ENCODE measurements around the gene MRAP2.

Gene MRAP2, protein sequence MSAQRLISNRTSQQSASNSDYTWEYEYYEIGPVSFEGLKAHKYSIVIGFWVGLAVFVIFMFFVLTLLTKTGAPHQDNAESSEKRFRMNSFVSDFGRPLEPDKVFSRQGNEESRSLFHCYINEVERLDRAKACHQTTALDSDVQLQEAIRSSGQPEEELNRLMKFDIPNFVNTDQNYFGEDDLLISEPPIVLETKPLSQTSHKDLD

DNA sequence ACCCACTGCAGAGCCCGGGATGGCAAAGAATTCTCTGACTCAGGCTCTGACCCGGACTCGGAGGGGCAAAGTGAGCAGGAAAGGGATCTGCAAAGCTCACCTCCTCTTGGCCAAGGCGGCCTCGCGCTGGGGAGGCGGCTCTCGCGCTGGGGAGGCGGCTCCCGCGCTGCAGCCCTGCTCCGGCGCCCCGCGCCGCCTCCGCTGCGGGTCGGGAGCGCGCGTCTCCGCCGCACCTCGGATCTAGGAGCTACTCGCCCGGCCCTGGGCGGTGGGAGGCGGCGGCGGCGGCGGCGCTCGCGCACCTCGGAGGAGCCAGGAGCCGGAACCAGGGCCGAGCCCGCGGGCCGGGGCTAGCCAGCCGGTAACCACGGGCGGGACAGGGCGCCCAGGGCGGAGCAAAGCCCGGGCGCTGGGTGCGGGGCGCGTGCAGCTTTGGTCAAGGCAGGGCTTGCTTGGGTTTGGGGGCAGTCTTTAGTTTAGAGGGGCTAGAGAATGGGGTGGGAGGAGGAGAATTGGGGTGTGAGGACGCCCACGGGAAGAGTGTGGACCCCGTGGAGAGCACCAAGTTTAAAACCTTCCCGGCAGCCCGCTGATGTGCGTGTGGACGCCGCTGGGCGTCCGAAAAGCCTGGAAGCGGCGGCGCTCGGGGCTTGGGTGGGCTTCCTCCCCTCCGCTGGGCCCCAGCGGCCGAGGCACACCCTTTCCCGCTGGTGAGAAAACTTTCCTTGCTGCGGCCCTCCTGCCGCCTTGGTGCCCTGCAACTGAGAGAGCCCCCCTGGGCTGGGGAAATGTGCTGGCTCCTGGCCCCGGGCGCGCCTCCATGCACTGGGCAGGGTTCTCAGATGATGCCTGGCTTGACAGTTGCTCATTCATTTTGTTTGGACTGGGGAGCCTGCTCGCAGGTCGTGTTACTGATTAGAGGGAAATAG is at the start of gene MRAP2:
Gene MRAP2 (plus strand): TSS at position 250 of the 929 bp plus-strand sequence. CDS start 21,547 bp downstream, outside the sequence.
- in situ Hi-C loops (cut with MboI; ENCODE audit: low sequenced_read_pairs) = no loop called here

DNA sequence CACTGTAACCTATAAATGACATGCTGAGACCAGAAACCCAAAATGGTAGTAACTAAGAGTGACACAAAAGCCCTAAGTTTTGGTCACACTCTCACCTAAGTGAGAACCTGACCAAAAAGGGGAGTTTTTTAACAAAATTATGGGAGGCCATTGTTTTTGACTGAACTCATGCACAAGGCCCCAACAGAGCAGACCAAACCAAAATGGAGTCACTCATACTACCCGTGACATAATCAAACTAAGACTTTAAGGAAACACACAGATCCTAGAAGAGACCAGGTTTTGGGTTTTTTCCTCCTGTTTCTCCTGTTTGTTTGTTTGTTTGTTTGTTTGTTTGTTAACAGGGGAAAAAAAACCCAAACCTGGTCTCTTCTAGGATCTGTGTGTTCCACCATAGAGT is 49.2 kb upstream of the MRAP2 start:
- in situ Hi-C loops (cut with MboI; ENCODE audit: low sequenced_read_pairs) = no loop called here

DNA sequence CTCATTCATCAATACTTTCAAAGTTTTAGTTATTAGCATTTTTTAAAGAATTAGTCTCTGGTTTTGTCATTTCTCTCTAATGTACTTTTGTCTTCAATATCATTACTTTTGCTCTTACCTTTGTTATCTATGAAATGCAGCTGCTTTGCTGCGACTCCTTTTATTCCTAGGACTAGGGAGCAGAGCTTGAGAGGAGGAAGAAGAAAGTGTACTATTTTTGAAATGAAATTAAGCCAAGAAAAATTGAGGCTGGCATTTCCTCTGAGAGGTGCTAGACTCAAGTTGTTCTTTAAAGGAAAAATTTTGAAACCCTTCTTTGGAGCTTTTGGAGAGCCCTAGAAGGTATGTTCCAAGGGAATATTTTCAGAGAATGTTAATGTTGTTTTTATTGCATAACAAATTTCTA is 48.3 kb upstream of the MRAP2 start:
- in situ Hi-C loops (cut with MboI; ENCODE audit: low sequenced_read_pairs) = no loop called here

DNA sequence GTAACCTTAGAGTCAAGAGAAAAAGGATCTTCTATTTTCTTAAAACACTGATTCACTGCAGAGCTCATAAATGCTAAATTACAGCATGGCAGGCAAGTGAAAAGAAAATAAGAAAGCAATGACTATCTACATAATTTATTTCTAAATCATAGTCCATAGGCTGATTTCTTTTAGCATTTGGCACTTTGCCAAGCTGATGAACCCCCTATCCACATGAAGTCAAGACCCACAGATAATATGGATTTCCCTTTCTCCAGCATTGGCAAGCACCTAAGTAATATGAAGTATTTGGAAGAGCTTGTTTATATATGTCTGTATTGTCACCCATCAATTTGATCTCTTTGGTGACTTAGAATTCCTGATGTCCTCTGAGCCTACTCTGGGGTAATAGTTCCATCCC is 47.9 kb upstream of the MRAP2 start:
- in situ Hi-C loops (cut with MboI; ENCODE audit: low sequenced_read_pairs) = no loop called here

DNA sequence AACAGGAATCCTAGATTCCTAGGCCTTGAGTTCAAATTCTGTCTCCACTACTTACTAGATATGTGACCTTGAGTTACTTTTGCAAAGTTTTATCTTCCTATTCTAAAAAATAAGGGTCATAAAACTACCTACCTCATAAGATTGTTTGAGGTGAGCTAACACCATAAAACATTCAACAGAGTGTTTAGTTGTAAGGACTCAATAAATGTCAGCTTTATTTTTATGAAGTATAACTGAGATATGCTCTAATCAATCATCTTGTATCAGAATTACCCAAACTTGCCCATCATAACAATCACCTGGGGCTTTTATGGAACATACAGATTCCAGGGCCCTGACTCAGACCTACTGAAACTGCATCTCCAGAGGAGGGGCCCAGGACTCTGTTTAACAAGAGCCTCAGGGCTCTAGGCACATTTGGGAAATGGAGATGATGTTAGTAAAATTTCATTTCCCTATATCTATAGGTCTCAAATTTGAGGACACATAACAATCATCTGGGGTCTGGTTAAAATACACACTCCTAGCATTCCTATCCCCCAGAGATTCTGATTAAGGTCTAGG is 35.5 kb upstream of the MRAP2 start:
- in situ Hi-C loops (cut with MboI; ENCODE audit: low sequenced_read_pairs) = no loop called here

DNA sequence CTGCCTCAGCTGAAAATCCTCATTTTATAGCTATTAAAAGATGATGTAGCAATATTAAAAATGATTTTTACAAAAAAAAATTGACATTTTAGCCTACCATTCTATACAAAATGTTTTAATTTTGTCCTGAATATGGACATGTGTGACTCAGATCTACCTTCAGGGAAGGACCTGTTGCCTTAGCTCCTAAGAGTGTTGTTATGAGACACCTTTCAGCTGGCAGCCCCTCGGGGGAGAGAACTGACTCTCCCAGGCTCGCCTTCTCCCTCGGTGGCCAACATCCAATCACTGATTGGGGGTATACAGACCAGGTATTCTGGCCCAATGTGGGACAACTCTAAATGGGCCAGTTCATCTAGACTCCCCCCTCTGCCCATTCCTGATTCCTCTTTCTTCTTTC is 32.5 kb upstream of the MRAP2 start:
- in situ Hi-C loops (cut with MboI; ENCODE audit: low sequenced_read_pairs) = no loop called here

DNA sequence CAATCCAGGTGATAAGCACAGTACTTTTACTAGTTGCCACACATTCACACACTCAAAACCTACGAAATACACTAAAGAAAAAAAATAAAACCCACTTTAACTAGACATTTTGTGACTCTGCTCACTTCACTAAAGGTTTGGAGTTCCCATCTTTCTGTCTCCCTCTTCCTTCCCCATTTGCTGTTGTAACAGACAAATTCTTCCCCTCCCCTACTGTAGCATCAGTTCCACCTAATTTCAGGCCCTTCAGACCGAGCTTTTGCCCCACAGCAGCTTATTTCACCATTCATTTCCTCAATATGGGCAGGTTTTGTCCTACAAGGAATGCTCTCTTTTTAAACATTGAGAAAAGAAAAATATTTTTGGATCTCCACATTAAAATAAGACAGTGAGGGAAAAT is 31.3 kb upstream of the MRAP2 start:
- in situ Hi-C loops (cut with MboI; ENCODE audit: low sequenced_read_pairs) = no loop called here

DNA sequence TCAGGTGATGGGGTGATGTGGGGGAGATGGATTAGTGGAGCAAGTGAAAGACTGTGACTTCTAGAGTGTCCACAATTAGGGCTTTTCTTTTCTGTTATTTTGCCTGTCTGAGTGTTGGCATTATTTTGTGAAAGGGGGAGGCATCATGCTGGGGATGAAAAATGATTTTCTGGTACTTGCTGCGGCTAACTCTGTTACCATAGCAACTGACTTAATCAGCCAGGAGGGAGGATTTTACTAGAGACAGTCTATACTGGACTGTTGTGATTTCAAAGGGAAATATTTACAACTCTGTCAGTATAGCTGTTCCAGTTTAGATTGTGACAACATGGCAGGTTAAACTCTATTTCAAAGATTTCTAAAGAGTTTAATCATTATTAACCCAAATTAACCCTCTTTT is 30.4 kb upstream of the MRAP2 start:
- in situ Hi-C loops (cut with MboI; ENCODE audit: low sequenced_read_pairs) = no loop called here

DNA sequence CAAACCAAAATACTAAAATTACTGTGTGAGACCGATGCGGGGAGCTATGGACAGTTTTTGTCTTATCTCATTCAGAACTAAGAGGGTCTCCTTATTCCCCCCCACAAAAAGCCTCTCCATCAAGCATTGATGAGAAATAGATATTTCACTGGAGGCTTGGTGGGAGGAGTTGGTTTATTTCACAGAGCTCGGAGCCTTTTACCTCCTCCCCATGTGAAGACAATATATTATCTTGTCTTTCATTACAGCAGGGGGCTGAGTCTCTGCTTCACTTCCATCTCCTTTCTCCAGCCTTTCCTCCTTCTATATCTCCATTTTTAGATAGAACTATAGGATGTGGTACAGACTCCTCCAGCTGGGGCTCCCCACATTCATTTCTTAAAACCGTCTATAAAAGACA is 29.9 kb upstream of the MRAP2 start:
- in situ Hi-C loops (cut with MboI; ENCODE audit: low sequenced_read_pairs) = no loop called here

DNA sequence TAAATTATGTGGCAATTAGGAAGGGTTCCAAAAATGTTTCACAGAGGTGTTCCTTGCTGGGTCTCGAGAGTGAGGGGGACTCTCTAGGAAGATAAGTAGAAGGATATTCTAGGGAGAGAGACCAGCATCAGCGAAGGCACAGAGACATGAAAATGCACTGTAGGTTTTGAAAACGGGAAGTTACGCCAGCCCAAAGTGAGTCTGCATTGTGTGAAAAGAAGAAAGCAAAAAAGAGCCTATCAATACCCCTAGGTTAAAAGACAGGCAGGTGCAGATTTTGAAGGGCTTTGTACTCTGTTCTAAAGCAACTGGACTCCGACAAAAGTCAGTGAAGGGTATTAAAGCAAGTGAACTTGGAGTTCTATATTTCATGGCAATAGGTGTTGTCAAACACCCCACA is 25.7 kb upstream of the MRAP2 start:
- in situ Hi-C loops (cut with MboI; ENCODE audit: low sequenced_read_pairs) = no loop called here

DNA sequence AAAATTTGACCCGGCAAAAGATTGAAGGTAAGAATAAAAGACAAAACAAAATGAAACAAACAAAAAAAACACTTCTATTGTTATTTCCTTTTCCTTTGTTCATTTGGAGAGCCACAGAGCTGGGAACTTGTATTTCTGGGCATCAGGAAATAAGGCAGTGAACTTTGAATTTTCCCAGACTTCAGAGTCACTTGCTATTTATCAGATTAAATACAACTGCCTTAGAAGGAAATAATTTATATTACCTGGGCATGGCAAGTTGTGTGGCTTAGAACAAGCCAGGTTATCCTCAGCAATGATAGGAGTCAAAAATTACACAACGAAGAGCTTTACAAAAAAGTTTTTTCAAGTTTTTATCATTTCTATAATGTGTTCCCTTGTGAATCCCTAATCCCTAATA is 20.2 kb upstream of the MRAP2 start:
- in situ Hi-C loops (cut with MboI; ENCODE audit: low sequenced_read_pairs) = no loop called here

DNA sequence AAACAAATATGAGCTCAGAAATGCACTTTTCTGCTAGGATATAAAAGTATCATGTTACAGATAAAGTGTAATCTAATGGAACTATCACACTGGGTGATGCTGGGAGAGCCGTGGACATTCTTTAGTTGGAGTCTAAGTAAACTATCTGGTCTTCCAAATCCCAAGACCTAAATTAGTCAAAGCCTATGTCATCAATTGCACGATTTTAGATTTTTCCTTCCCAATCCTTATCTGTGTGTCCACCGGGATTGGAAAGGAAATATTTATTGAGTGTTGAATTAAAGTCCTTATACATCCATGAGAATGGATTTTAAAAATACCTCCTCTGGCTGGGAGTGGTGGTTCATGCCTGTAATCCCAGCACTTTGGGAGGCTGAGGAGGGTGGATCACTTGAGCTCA is 19.6 kb upstream of the MRAP2 start:
- in situ Hi-C loops (cut with MboI; ENCODE audit: low sequenced_read_pairs) = no loop called here

DNA sequence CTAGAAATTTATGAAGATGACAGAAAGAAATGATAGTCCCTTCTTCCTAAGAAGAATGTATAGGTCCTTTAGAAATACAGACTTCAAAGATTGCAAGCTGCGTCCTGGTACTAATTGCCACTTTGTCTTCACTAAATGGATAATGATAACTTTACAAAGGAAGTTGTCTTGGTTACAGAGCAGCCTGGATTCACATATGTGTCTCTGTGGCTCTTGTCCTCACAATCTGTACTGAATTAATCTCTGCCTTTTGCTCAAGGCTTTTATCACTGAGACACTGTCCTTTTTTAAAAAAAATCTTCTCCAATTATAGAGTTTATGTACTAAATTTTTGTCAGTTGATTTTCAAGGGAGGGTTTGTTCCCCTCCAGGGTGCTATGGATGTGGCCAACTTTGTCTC is 17.5 kb upstream of the MRAP2 start:
- in situ Hi-C loops (cut with MboI; ENCODE audit: low sequenced_read_pairs) = no loop called here

DNA sequence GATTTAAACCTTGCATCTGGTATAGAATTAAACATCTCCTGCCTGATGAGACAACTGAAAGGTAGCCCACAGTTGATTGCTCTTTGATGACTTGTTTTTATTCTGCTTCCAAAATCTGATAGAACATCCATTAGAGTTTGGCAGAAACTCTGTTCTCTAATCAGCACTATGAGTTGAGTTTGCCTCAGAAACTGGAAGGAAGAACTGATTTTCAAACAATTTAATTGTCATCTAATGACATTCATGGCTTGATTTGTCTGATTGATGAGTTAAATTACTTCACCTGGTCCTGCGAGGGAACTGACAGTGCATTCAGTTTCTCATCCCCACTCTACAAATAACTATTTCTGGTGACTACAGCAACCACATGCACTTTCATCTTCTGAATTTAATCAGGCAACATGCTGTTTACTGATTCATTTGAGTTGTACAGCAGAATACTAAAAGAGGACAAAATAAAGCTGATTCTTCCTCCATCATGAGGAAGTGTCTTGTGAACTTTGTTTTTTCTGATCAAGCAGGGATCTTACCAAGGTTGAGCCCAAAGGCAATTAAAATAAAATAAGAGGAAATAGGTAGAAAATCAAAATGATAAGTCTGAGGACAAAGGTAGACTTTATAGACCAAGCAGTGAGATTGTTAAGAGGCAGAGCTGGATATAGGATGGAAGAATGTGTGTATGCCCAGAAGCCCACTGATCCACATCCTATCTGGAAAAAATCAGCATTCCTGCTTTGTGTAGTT is 15.7 kb upstream of the MRAP2 start:
- in situ Hi-C loops (cut with MboI; ENCODE audit: low sequenced_read_pairs) = no loop called here

DNA sequence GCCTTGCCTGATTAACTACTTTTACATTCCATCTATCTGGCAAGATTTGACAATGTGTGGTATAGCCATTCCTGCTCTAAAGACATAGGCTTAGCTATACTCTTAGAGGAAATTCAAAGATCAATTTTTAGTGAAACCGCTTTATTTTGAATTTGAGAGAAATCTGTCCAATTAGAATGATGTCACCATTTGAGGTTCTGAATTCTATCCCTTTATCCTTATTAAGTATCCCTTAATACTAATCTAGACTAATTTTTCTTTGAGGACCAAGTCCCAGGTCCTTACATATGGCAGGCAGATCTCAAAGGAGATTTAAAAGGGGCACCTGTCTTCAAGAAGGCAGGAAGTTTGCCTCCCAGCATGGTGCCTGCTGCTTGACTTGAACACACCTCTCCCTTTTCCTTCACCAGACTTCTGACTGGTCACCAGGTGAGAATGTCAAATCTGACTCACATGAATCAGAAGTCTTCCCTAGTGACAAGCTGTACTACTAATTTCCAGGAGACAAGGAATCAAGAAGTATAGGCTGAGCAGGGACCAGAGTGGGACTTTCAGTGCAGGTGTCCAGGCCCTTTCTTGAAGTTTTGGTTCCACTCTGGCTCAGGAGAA is 15.0 kb upstream of the MRAP2 start:
- in situ Hi-C loops (cut with MboI; ENCODE audit: low sequenced_read_pairs) = no loop called here

DNA sequence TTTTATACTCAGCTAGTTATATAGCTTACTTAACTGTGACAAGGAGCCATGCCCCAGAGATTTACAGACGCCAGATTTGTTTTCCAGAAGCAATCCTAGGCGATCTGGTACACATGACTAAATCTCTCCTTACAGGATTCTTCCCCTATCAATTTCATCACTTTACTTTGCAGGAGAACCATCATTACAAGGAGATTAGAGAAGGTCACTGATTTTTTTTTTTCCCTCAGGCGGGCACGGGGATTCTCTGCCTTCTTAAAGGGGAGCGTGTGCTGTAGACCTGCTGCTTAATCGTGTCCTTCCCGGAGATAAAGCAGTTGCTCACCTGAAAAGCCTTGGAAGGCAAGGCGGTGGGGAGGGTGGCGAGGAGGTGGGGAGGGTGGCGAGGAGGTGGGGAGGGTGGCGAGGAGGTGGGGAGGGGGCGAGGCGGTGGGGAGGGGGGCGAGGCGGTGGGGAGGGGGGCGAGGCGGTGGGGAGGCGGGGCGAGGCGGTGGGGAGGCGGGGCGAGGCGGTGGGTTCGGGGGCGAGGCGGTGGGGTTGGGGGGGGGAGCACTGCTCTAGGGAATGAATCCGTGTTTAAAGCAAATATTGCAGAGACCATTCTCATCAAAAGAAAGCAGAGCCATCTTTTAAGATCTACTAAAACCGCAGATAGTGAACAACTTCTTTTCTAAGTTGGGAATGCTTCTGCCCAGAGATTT is 14.3 kb upstream of the MRAP2 start:
- in situ Hi-C loops (cut with MboI; ENCODE audit: low sequenced_read_pairs) = no loop called here

DNA sequence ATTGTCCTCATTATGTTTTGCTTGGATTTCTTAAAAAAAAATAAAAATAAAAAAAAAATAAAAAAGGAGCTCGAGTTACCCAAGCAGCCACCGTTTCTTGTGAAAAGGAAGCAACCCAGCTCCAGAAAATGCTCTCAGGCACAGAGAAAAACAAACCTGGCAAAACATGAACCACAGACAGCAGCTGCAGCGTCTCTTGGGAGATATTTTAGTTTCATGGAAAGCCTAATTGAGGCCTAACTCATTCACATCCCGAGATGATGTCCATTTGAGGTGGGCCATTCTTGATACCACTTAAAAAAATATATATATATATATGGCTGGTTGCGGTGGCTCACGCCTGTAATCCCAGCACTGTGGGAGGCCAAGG is 13.7 kb upstream of the MRAP2 start:
- in situ Hi-C loops (cut with MboI; ENCODE audit: low sequenced_read_pairs) = no loop called here

DNA sequence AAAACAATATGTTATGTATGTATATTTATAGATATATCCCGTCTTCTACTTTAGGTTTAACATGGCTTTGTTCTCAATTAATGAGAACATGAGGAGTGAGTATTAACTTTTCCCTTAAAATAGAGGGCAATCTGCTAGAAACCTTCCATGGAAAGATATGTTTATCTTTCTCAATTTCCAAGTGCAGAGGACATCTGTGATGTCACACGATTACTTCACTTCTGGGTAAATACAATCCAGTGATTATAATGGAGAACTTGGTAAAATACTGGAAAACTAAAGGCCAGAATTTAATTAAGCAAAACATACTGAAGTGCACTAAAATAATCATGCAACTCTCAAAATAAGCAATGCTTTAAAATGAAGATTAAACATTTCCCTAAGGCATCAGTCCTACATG is 11.9 kb upstream of the MRAP2 start:
- in situ Hi-C loops (cut with MboI; ENCODE audit: low sequenced_read_pairs) = no loop called here

DNA sequence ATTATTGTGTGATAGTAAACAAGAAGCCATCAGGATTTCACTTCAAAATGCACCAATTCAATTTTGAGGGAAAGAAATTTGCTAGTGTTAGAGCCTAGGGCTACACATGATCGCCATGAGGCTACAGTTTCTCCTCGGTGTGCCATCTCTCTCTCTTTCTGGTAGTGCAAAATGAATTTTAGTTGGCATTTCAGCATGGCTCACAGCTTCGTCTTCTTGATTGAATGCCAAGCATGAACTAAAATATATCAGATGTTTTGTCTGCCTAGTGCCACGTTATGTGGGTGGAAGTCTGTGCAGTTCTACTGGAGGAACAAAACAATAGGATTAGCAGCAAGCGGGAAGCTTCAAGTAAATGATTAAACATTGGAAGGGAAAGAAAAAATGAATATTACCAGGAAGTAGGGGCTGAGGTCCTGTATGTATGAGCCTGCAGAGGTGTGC is 6.8 kb upstream of the MRAP2 start:
- in situ Hi-C loops (cut with MboI; ENCODE audit: low sequenced_read_pairs) = no loop called here
